ENCODE measurements around the gene MAGI1.
A peak's percentile ranks its signal among the peaks of the same experiment; 100 is the strongest.

MAGI1 gene

DNA sequence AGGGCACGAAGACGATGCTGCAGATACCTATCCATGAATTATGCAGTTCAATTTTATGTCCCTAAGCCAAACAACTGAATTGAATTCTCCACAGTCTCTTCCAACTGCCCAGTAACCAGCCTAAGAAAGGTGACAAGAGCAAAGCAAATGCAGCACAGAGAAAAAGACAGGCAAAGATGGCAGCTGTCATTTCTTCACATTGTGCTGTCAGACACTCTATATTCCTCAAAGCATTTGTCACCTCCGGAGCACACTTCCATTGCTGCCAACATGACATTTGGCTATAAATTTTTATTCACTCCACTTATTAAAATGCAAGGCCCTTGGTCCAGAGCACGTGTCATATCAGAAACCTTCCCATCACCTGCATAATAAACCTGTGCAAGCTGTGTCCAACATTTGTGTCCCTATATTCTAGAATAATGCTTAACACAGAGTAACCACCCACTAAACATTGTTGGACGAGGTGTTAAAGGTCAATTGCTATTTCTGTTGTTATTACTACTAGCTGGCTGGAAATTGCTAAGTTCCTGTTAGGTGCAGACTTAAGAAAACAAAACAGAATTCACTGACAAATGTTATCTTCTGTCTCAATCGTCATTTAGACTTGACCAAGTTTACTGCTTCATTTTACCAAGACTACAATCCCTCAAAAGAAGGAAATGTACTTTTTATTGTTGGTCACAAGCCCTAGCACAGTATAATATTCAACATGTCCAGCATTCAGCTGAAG is 89.7 kb downstream of the MAGI1 start:
- no peaks in the 10 kb centered on the region for H3K27me3 ChIP-seq (ENCODE audit: insufficient read depth, low read length, poor library complexity)
- H3K23ac ChIP-seq (ENCODE audit: low read length): no peak overlapping the region
- H3K27ac ChIP-seq (ENCODE audit: low read depth, low read length): no peak overlapping the region
- no peak overlapping the region for H3K9ac ChIP-seq (ENCODE audit: low read length)
- no peak for DNase-seq
- no peak overlapping the region for H3K4me2 ChIP-seq (ENCODE audit: low read length)
- peak overlapping the region; percentile 45 for H2BK120ac ChIP-seq (ENCODE audit: low read depth, low read length)
- peak overlapping the region; percentile 27 for H3K56ac ChIP-seq (ENCODE audit: low read length)
- H3K4me1 ChIP-seq (ENCODE audit: control insufficient read depth, low read depth, low read length): peaks cover 19% of the 10 kb centered on the region
- H3K4me3 ChIP-seq (ENCODE audit: low read length): no peak overlapping the region
- H3K18ac ChIP-seq (ENCODE audit: low read length): peak overlapping the region; percentile 94
- no CpG with 5 or more reads among the region's 6 CpGs for WGBS (ENCODE audit: extremely low coverage, insufficient coverage, low lambda C conversion rate)
- peaks cover 14% of the 10 kb centered on the region for H3K79me2 ChIP-seq (ENCODE audit: control insufficient read depth, insufficient read depth, low read length)
- H4K8ac ChIP-seq (ENCODE audit: low read depth, low read length): peak overlapping the region; percentile 42
- H2BK5ac ChIP-seq (ENCODE audit: low read length): peak overlapping the region; percentile 11
- peak overlapping the region; percentile 85 for H2BK15ac ChIP-seq (replicated peaks; ENCODE audit: low read depth)
- no peak overlapping the region for H3K4ac ChIP-seq (ENCODE audit: low read depth, low read length)
- H3K79me1 ChIP-seq (ENCODE audit: low read length): peaks cover 6% of the 10 kb centered on the region
- H2AK5ac ChIP-seq (ENCODE audit: low read length): peak overlapping the region; percentile 91
- H4K5ac ChIP-seq (ENCODE audit: low read length): no peak overlapping the region
- no peaks in the 10 kb centered on the region for H3K36me3 ChIP-seq (ENCODE audit: control insufficient read depth, insufficient read depth, low read length)

DNA sequence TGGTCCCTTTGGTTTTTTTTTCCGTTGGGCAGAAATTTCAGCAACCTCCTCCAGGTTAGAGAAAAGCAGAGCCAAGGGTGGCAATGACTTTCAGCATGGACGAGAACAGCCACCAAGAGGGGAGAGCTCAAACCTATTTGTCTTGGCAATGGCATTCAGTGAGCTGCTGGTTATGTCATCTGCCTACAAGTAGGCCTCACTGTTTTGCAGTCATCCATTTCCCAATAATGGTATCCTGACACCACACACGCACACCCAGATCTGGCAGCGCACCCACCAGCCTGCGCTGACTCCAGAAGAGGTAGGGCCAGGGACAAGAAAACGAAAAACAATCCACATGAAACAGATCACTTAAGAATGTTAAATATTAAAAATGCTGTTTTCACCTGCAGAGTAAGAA is 92.3 kb downstream of the MAGI1 start:
- H2AK5ac ChIP-seq (ENCODE audit: low read length): no peak overlapping the region
- H3K4ac ChIP-seq (ENCODE audit: low read depth, low read length): no peak overlapping the region
- H3K27me3 ChIP-seq (ENCODE audit: insufficient read depth, low read length, poor library complexity): no peaks in the 10 kb centered on the region
- H3K9ac ChIP-seq (ENCODE audit: low read length): no peak overlapping the region
- H3K36me3 ChIP-seq (ENCODE audit: control insufficient read depth, insufficient read depth, low read length): no peaks in the 10 kb centered on the region
- no peak overlapping the region for H3K4me2 ChIP-seq (ENCODE audit: low read length)
- H2BK120ac ChIP-seq (ENCODE audit: low read depth, low read length): no peak overlapping the region
- no peak overlapping the region for H3K4me3 ChIP-seq (ENCODE audit: low read length)
- H4K8ac ChIP-seq (ENCODE audit: low read depth, low read length): no peak overlapping the region
- H3K18ac ChIP-seq (ENCODE audit: low read length): peak overlapping the region; percentile 11
- H3K4me1 ChIP-seq (ENCODE audit: control insufficient read depth, low read depth, low read length): peaks cover 12% of the 10 kb centered on the region
- H3K79me2 ChIP-seq (ENCODE audit: control insufficient read depth, insufficient read depth, low read length): peaks cover 14% of the 10 kb centered on the region
- no peak overlapping the region for H3K23ac ChIP-seq (ENCODE audit: low read length)
- H4K5ac ChIP-seq (ENCODE audit: low read length): no peak overlapping the region
- no peak overlapping the region for H2BK5ac ChIP-seq (ENCODE audit: low read length)
- H3K79me1 ChIP-seq (ENCODE audit: low read length): peaks cover 6% of the 10 kb centered on the region
- no peak overlapping the region for H2BK15ac ChIP-seq (replicated peaks; ENCODE audit: low read depth)
- no peak overlapping the region for H3K56ac ChIP-seq (ENCODE audit: low read length)
- DNase-seq: no peak
- no CpG with 5 or more reads among the region's 6 CpGs for WGBS (ENCODE audit: extremely low coverage, insufficient coverage, low lambda C conversion rate)
- no peak overlapping the region for H3K27ac ChIP-seq (ENCODE audit: low read depth, low read length)

DNA sequence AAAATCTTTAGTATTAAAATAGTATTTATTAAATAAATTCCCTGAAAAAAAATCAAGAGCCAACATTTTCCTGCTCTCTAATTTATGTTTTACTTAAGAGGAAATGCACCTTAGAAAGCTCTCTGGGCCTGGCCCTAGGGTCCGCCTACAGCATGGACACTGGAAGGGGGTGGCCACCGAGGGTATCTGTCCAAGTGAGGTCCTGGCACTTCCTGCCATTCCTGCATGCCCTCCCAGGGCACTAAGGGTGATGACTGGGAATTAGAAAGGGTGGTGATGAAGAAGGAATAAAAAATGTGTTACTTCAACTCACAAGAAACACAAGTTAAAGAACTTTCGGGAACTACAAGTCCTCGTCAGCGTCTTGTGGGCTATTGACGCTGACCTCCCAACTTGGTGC is 92.8 kb downstream of the MAGI1 start:
- H3K79me2 ChIP-seq (ENCODE audit: control insufficient read depth, insufficient read depth, low read length): peaks cover 16% of the 10 kb centered on the region
- H3K56ac ChIP-seq (ENCODE audit: low read length): no peak overlapping the region
- no peak overlapping the region for H3K23ac ChIP-seq (ENCODE audit: low read length)
- H3K27ac ChIP-seq (ENCODE audit: low read depth, low read length): no peak overlapping the region
- peak overlapping the region; percentile 11 for H3K18ac ChIP-seq (ENCODE audit: low read length)
- H3K27me3 ChIP-seq (ENCODE audit: insufficient read depth, low read length, poor library complexity): no peaks in the 10 kb centered on the region
- H4K5ac ChIP-seq (ENCODE audit: low read length): no peak overlapping the region
- no peak overlapping the region for H3K4me3 ChIP-seq (ENCODE audit: low read length)
- no peak overlapping the region for H3K4ac ChIP-seq (ENCODE audit: low read depth, low read length)
- H3K9ac ChIP-seq (ENCODE audit: low read length): no peak overlapping the region
- H2BK15ac ChIP-seq (replicated peaks; ENCODE audit: low read depth): no peak overlapping the region
- no peak overlapping the region for H3K4me2 ChIP-seq (ENCODE audit: low read length)
- H3K36me3 ChIP-seq (ENCODE audit: control insufficient read depth, insufficient read depth, low read length): no peaks in the 10 kb centered on the region
- peaks cover 12% of the 10 kb centered on the region for H3K4me1 ChIP-seq (ENCODE audit: control insufficient read depth, low read depth, low read length)
- no CpG with 5 or more reads among the region's 6 CpGs for WGBS (ENCODE audit: extremely low coverage, insufficient coverage, low lambda C conversion rate)
- no peak for DNase-seq
- H2AK5ac ChIP-seq (ENCODE audit: low read length): no peak overlapping the region
- H2BK120ac ChIP-seq (ENCODE audit: low read depth, low read length): no peak overlapping the region
- H3K79me1 ChIP-seq (ENCODE audit: low read length): peaks cover 9% of the 10 kb centered on the region
- no peak overlapping the region for H2BK5ac ChIP-seq (ENCODE audit: low read length)
- H4K8ac ChIP-seq (ENCODE audit: low read depth, low read length): no peak overlapping the region

DNA sequence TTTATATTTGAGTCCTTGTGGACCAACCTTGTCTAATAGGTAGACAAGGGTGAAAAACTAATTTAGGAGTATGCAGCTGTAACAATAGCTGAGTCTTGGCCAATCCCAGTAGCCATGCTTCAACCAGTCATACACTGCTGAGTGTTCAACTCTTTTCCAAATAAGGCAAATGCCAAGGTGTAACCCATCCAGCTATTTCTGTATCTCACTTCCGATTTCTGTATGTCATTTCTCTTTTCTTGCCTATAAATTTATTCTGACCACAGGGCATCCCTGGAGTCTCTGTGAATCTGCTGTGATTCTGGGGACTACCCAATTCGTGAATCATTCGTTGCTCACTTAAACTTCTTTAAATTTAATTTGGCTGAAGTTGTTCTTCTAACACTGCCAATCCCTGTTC is 93.2 kb downstream of the MAGI1 start:
- DNase-seq: no peak
- Histone ChIP-seq H2BK5ac (ENCODE audit: low read length) (no peak overlapping the region), H3K18ac (ENCODE audit: low read length) (no peak overlapping the region), H3K56ac (ENCODE audit: low read length) (no peak overlapping the region), H3K79me2 (ENCODE audit: control insufficient read depth, insufficient read depth, low read length) (peaks cover 16% of the 10 kb centered on the region), H4K8ac (ENCODE audit: low read depth, low read length) (no peak overlapping the region), H3K36me3 (ENCODE audit: control insufficient read depth, insufficient read depth, low read length) (no peaks in the 10 kb centered on the region), H2BK120ac (ENCODE audit: low read depth, low read length) (no peak overlapping the region), H3K79me1 (ENCODE audit: low read length) (peaks cover 9% of the 10 kb centered on the region), H3K4ac (ENCODE audit: low read depth, low read length) (no peak overlapping the region), H3K4me3 (ENCODE audit: low read length) (no peak overlapping the region), H2BK15ac (replicated peaks; ENCODE audit: low read depth) (no peak overlapping the region), H2AK5ac (ENCODE audit: low read length) (no peak overlapping the region), H3K27me3 (ENCODE audit: insufficient read depth, low read length, poor library complexity) (no peaks in the 10 kb centered on the region), H3K9ac (ENCODE audit: low read length) (no peak overlapping the region), H3K27ac (ENCODE audit: low read depth, low read length) (no peak overlapping the region), H4K5ac (ENCODE audit: low read length) (no peak overlapping the region), H3K23ac (ENCODE audit: low read length) (no peak overlapping the region), H3K4me1 (ENCODE audit: control insufficient read depth, low read depth, low read length) (peaks cover 12% of the 10 kb centered on the region), H3K4me2 (ENCODE audit: low read length) (no peak overlapping the region)
- no CpG with 5 or more reads among the region's 3 CpGs for WGBS (ENCODE audit: extremely low coverage, insufficient coverage, low lambda C conversion rate)

DNA sequence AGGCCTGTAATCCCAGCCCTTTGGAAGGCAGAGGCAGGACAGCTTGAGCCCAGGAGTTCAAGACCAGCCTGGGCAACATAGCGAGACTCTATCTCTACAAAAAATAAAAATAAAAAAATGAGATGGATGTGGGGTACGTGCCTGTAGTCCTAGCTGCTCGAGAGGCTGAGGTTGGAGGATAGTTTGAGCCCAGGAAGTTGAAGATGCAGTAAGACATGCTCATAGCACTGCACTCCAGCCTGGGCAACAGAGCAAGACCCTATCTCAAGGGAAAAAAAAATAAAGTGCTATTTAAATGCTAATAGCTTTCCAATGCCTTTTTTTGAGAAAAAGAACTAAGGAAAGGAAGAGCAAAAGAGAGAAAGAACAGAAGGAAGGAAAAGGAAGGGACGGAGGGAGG is 94.5 kb downstream of the MAGI1 start:
- no peak overlapping the region for H3K4me3 ChIP-seq (ENCODE audit: low read length)
- no peak overlapping the region for H2BK120ac ChIP-seq (ENCODE audit: low read depth, low read length)
- peaks cover 9% of the 10 kb centered on the region for H3K79me1 ChIP-seq (ENCODE audit: low read length)
- WGBS (ENCODE audit: extremely low coverage, insufficient coverage, low lambda C conversion rate): no CpG with 5 or more reads among the region's 4 CpGs
- H2BK5ac ChIP-seq (ENCODE audit: low read length): no peak overlapping the region
- H3K23ac ChIP-seq (ENCODE audit: low read length): no peak overlapping the region
- H2AK5ac ChIP-seq (ENCODE audit: low read length): no peak overlapping the region
- H2BK15ac ChIP-seq (replicated peaks; ENCODE audit: low read depth): no peak overlapping the region
- no peaks in the 10 kb centered on the region for H3K36me3 ChIP-seq (ENCODE audit: control insufficient read depth, insufficient read depth, low read length)
- H3K79me2 ChIP-seq (ENCODE audit: control insufficient read depth, insufficient read depth, low read length): peaks cover 14% of the 10 kb centered on the region
- H3K4me1 ChIP-seq (ENCODE audit: control insufficient read depth, low read depth, low read length): peaks cover 10% of the 10 kb centered on the region
- H3K18ac ChIP-seq (ENCODE audit: low read length): no peak overlapping the region
- no peak overlapping the region for H3K27ac ChIP-seq (ENCODE audit: low read depth, low read length)
- DNase-seq: no peak
- no peak overlapping the region for H3K4me2 ChIP-seq (ENCODE audit: low read length)
- no peak overlapping the region for H3K9ac ChIP-seq (ENCODE audit: low read length)
- no peak overlapping the region for H3K56ac ChIP-seq (ENCODE audit: low read length)
- no peak overlapping the region for H4K8ac ChIP-seq (ENCODE audit: low read depth, low read length)
- no peaks in the 10 kb centered on the region for H3K27me3 ChIP-seq (ENCODE audit: insufficient read depth, low read length, poor library complexity)
- no peak overlapping the region for H4K5ac ChIP-seq (ENCODE audit: low read length)
- H3K4ac ChIP-seq (ENCODE audit: low read depth, low read length): no peak overlapping the region

DNA sequence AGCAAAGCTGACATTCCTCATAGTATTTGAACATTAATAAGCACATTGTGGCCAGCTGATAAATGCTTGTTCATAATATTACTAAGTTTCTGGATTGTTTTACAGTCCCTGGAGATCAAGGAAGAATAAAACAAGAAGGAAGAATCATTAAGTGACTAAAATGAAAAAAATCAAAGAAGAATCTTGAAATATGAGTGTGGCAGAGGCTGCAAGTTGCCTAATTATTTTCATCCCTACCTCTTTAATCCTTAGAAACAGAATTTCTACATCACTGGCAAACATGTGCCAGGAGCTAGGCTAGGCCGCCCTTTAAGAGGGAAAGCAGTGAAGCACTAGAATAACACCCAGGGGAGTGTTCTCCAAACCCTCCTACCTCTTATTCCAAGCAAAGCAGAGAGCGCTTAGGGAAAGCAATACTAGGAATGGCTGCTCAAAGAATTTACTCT is 98.9 kb downstream of the MAGI1 start:
- Histone ChIP-seq H3K4ac (ENCODE audit: low read depth, low read length) (no peak overlapping the region), H3K4me1 (ENCODE audit: control insufficient read depth, low read depth, low read length) (no peaks in the 10 kb centered on the region), H2BK5ac (ENCODE audit: low read length) (no peak overlapping the region), H3K79me2 (ENCODE audit: control insufficient read depth, insufficient read depth, low read length) (peaks cover 8% of the 10 kb centered on the region), H3K36me3 (ENCODE audit: control insufficient read depth, insufficient read depth, low read length) (no peaks in the 10 kb centered on the region), H3K9ac (ENCODE audit: low read length) (no peak overlapping the region), H4K8ac (ENCODE audit: low read depth, low read length) (no peak overlapping the region), H4K5ac (ENCODE audit: low read length) (no peak overlapping the region), H2AK5ac (ENCODE audit: low read length) (no peak overlapping the region), H3K79me1 (ENCODE audit: low read length) (peaks cover 7% of the 10 kb centered on the region), H3K18ac (ENCODE audit: low read length) (no peak overlapping the region), H2BK120ac (ENCODE audit: low read depth, low read length) (no peak overlapping the region), H3K23ac (ENCODE audit: low read length) (no peak overlapping the region), H2BK15ac (replicated peaks; ENCODE audit: low read depth) (no peak overlapping the region), H3K27me3 (ENCODE audit: insufficient read depth, low read length, poor library complexity) (no peaks in the 10 kb centered on the region), H3K4me3 (ENCODE audit: low read length) (no peak overlapping the region), H3K56ac (ENCODE audit: low read length) (no peak overlapping the region), H3K4me2 (ENCODE audit: low read length) (no peak overlapping the region), H3K27ac (ENCODE audit: low read depth, low read length) (no peak overlapping the region)
- WGBS (ENCODE audit: extremely low coverage, insufficient coverage, low lambda C conversion rate): no CpG with 5 or more reads among the region's 2 CpGs
- DNase-seq: no peak

Measured in mesendoderm (in vitro differentiated cells).